IMR-90 (cell line): Measurements from ENCODE around the gene TNS3. TPM values are rescaled to one million over a fixed set of nuclear protein-coding genes. Genes with fewer than 3 reads are reported as not detected.

Experiments
- ATAC-seq: fragments of 200-7000 bp; cut with Tn5 transposase; 2 replicates; pipeline ENCODE4 v1.9.1; 2020; ENCODE audit warnings: low read depth, mild to moderate bottlenecking, moderate library complexity
- BruUV-seq: library from RNA; stranded (reverse); fragments of 400-500 nt; replicated peaks from 2 replicates; lab custom pipeline; 2021; lab: Mats Ljungman, UMichigan
- CTCF ChIA-PET: fragments of 300-600 bp; formaldehyde crosslinking; extraction: SDS; loops from one replicate; lab custom pipeline; 2021; ENCODE audit warnings: antibody characterized with exemption; lab: Yijun Ruan, JAX
- POLR2A ChIA-PET: fragments of 300-600 bp; sonication (Branson Sonifier 250); formaldehyde crosslinking; loops from one replicate; lab custom pipeline; 2022; ENCODE audit warnings: antibody characterized with exemption; ENCODE audit not compliant: unreplicated experiment; lab: Charles Lee
- DNase-seq: peaks from one replicate; pipeline ENCODE4 v3.0.0; 2013
- H2AFZ ChIP-seq: replicated peaks from 2 replicates; pipeline ENCODE3; 2013; ENCODE audit warnings: low read length, mild to moderate bottlenecking; ENCODE audit not compliant: poor library complexity
- H2AK5ac ChIP-seq: 2 replicates; pipeline ENCODE4 v1.6.1; 2013; ENCODE audit warnings: low read depth, low read length, inconsistent platforms
- H2AK9ac ChIP-seq: replicated peaks from 2 replicates; pipeline ENCODE3; 2013; ENCODE audit warnings: mild to moderate bottlenecking, low read depth, low read length, moderate library complexity; ENCODE audit not compliant: poor library complexity
- H2BK120ac ChIP-seq: 2 replicates; pipeline ENCODE4 v1.6.1; 2013; ENCODE audit warnings: low read depth, low read length, inconsistent platforms
- H2BK15ac ChIP-seq: 3 replicates; pipeline ENCODE4 v1.6.1; 2013; ENCODE audit warnings: low read depth, low read length, inconsistent platforms
- H2BK20ac ChIP-seq: 2 replicates; pipeline ENCODE4 v1.6.1; 2013; ENCODE audit warnings: low read depth, mild to moderate bottlenecking, inconsistent platforms, low read length, moderate library complexity
- H2BK5ac ChIP-seq: 2 replicates; pipeline ENCODE4 v1.6.1; 2013; ENCODE audit warnings: mild to moderate bottlenecking, low read depth, low read length, inconsistent platforms; ENCODE audit not compliant: poor library complexity, severe bottlenecking
- H3K14ac ChIP-seq: replicated peaks from 2 replicates; pipeline ENCODE4 v1.6.1; 2013; ENCODE audit warnings: low read depth, low read length, inconsistent platforms
- H3K18ac ChIP-seq: 2 replicates; pipeline ENCODE4 v1.6.1; 2013; ENCODE audit warnings: low read depth, low read length, control low read depth
- H3K23ac ChIP-seq: 2 replicates; pipeline ENCODE4 v1.6.1; 2013; ENCODE audit warnings: low read depth, low read length, inconsistent platforms
- H3K27ac ChIP-seq: 2 replicates; pipeline ENCODE4 v1.5.1; 2013; ENCODE audit warnings: mild to moderate bottlenecking, control low read depth, low read length; ENCODE audit not compliant: insufficient read depth
- H3K27me3 ChIP-seq: 2 replicates; pipeline ENCODE4 v1.6.1; 2013; ENCODE audit warnings: low read length; ENCODE audit not compliant: control insufficient read depth, insufficient read depth
- H3K36me3 ChIP-seq: 2 replicates; pipeline ENCODE4 v1.6.1; 2013; ENCODE audit warnings: low read length, mixed read lengths; ENCODE audit not compliant: control insufficient read depth, insufficient read depth
- H3K4ac ChIP-seq: 2 replicates; pipeline ENCODE4 v1.6.1; 2013; ENCODE audit warnings: low read depth, low read length, inconsistent platforms
- H3K4me1 ChIP-seq: 2 replicates; pipeline ENCODE4 v1.6.1; 2013; ENCODE audit warnings: low read length, mixed read lengths; ENCODE audit not compliant: control insufficient read depth, insufficient read depth
- H3K4me2 ChIP-seq: 2 replicates; pipeline ENCODE4 v1.6.1; 2013; ENCODE audit warnings: low read depth, mild to moderate bottlenecking, control low read depth, low read length, moderate library complexity
- H3K4me3 ChIP-seq: 2 replicates; pipeline ENCODE4 v1.5.1; 2013; ENCODE audit warnings: low read depth, mild to moderate bottlenecking, control low read depth, low read length, moderate library complexity; ENCODE audit not compliant: insufficient read depth
- H3K56ac ChIP-seq: 2 replicates; pipeline ENCODE4 v1.6.1; 2013; ENCODE audit warnings: low read length, inconsistent platforms; ENCODE audit not compliant: insufficient read depth; ENCODE audit errors: extremely low read depth
- H3K79me1 ChIP-seq, 2 experiments: 2 replicates each; pipeline ENCODE4 v1.6.1; 2013; ENCODE audit warnings: low read length in 2 of 2, inconsistent platforms in 1 of 2, low read depth in 1 of 2
- H3K9ac ChIP-seq: 2 replicates; pipeline ENCODE4 v1.6.1; 2013; ENCODE audit warnings: low read depth, low read length, control low read depth
- H3K9me1 ChIP-seq: 2 replicates; pipeline ENCODE4 v1.6.1; 2013; ENCODE audit warnings: low read length, inconsistent platforms; ENCODE audit not compliant: insufficient read depth
- H3K9me3 ChIP-seq: 2 replicates; pipeline ENCODE4 v1.6.1; 2013; ENCODE audit warnings: low read length; ENCODE audit not compliant: control insufficient read depth, insufficient read depth
- H4K20me1 ChIP-seq: 2 replicates; pipeline ENCODE4 v1.6.1; 2013; ENCODE audit warnings: low read length, inconsistent platforms; ENCODE audit not compliant: insufficient read depth
- H4K5ac ChIP-seq: 2 replicates; pipeline ENCODE4 v1.6.1; 2013; ENCODE audit warnings: mild to moderate bottlenecking, low read depth, low read length, control low read depth
- H4K8ac ChIP-seq, 2 experiments: 2 replicates each; pipeline ENCODE4 v1.6.1; 2013; ENCODE audit warnings: low read depth in 2 of 2, low read length in 2 of 2, control low read depth in 1 of 2, inconsistent platforms in 1 of 2
- H4K91ac ChIP-seq: 2 replicates; pipeline ENCODE4 v1.6.1; 2013; ENCODE audit warnings: low read depth, low read length, inconsistent platforms; ENCODE audit not compliant: insufficient read depth
- FOS ChIP-seq: fragments of 150-350 bp; IDR thresholded peaks from 2 replicates; pipeline ENCODE4 v1.6.1; 2016; ENCODE audit warnings: low read depth, low read length
- MAFK ChIP-seq: IDR thresholded peaks from 2 replicates; pipeline ENCODE4 v1.6.1; 2012; ENCODE audit warnings: low read depth, low read length, improper control_type of control experiment
- NFE2L2 ChIP-seq: fragments of 150-350 bp; IDR thresholded peaks from 2 replicates; pipeline ENCODE4 v1.6.1; 2016; ENCODE audit warnings: low read depth, mild to moderate bottlenecking, low read length
- RFX5 ChIP-seq: IDR thresholded peaks from 2 replicates; pipeline ENCODE4 v1.8.0; 2012; ENCODE audit warnings: low read depth, mild to moderate bottlenecking, low read length, moderate library complexity
- WGBS, 2 experiments: methylation state at CpG; one replicate each; pipeline versions ENCODE4 v1.1.5 to v1.1.7; 2013; ENCODE audit warnings: missing lambda C conversion rate in 2 of 2; ENCODE audit not compliant: insufficient read length in 1 of 2; ENCODE audit errors: extremely low coverage in 2 of 2; 5-methylcytosine and 5-hydroxymethylcytosine counted together
- dilution Hi-C: fragments of 300-500 bp; cut with HindIII; formaldehyde crosslinking; loops from one replicate; pipeline ENCODE4 v1.14.3; 2018; ENCODE audit warnings: low sequenced_read_pairs; ENCODE audit not compliant: unreplicated experiment
- in situ Hi-C: fragments of 300-500 bp; cut with MboI; formaldehyde crosslinking; loops from 3 replicates; pipeline ENCODE4 v1.14.3; 2019; ENCODE audit warnings: low sequenced_read_pairs, inconsistent platforms, mixed read lengths
- intact Hi-C: fragments of 100-400 bp; cut with micrococcal nuclease; formaldehyde crosslinking; loops from 2 replicates; pipeline ENCODE4 v1.10.0; 2022
- polyA plus RNA-seq, 3 experiments: library from polyadenylated mRNA; depleted of rRNA; stranded (reverse); fragments of >200 nt; gene quantifications; 2 replicates each; pipeline ENCODE4 v1.2.3, GENCODE V29; 2012; ENCODE audit warnings: low replicate concordance in 1 of 3
- total RNA-seq: library from RNA; depleted of rRNA; stranded (reverse); fragments of >200 nt; gene quantifications from 2 replicates; pipeline ENCODE4 v1.2.3, GENCODE V29; 2012

TNS3 gene
- total and polyA plus RNA-seq, 2 of the 4 experiments (the other 2 are of a cell fraction), result 64.3 to 79.2 TPM

GRCh38 chr7:47557317-47557693 lies 24.6 kb downstream of the TNS3 start:
- ATAC-seq (no peak), DNase-seq (no peak)
- Histone ChIP-seq H3K36me3 (peaks cover 2% of the 10 kb centered on the region), H3K27ac (no peak overlapping the region), H2BK15ac (no peak overlapping the region), H4K8ac (peak overlapping the region in 1 of 2 experiments; percentile 26; a peak in 1 of 4 replicates), H3K4me1 (peaks cover 19% of the 10 kb centered on the region), H2AK9ac (peak overlapping the region; percentile 81), H2AFZ (no peak overlapping the region), H3K18ac (no peak overlapping the region), H2BK120ac (no peak overlapping the region), H3K9me3 (no peaks in the 10 kb centered on the region), H3K4me2 (no peak overlapping the region), H3K79me1 (peaks cover 59 to 93% of the 10 kb centered on the region in 2 experiments), H4K5ac (no peak overlapping the region), H3K9me1 (peaks cover 51% of the 10 kb centered on the region), H4K20me1 (peaks cover 73% of the 10 kb centered on the region), H2AK5ac (peak overlapping the region; percentile 71), H3K27me3 (no peaks in the 10 kb centered on the region), H2BK20ac (no peak overlapping the region), H3K23ac (0 out of 2 replicates have a peak overlapping the region, but pooled peaks have one; percentile 8), H3K14ac (0 out of 2 replicates have a peak overlapping the region, but pooled peaks have one; percentile 78), H4K91ac (no peak overlapping the region), H3K4ac (peak overlapping the region; percentile 73), H3K56ac (no peak overlapping the region), H3K4me3 (no peak overlapping the region), H2BK5ac (no peak overlapping the region), H3K9ac (no peak overlapping the region)
- no peak for TF ChIP-seq FOS
- no peak for TF ChIP-seq MAFK
- no peak for TF ChIP-seq NFE2L2
- no peak for TF ChIP-seq RFX5
- ChIA-PET CTCF (no interaction called here), POLR2A (no interaction called here)
- no TSS peak for BruUV-seq
- in situ Hi-C loops, result no loop called here
- intact Hi-C loops, result no loop called here
- WGBS, 2 experiments, result no CpG with 5 or more reads among the region's 4 CpGs
- dilution Hi-C loops, result no loop called here
